GM19372 (cell line): Measurements from ENCODE around the gene FBXL17.

ENCODE experiments used
- ATAC-seq: cut with Tn5 transposase; IDR thresholded peaks from one replicate; pipeline ENCODE4 v1.9.1; 2021; ENCODE audit warnings: mild to moderate bottlenecking, low read depth, moderate library complexity; ENCODE audit not compliant: unreplicated experiment

The FBXL17 gene

GRCh38 chr5:108109059-108109458 lies 272.8 kb downstream of the FBXL17 start:
- no peak for ATAC-seq

- no peak for ATAC-seq
These were observed 277.4 kb downstream of the FBXL17 start for GRCh38 chr5:108104448-108104847.

GRCh38 chr5:108102463-108102862 lies 279.4 kb downstream of the FBXL17 start:
- no peak for ATAC-seq

GRCh38 chr5:108101821-108102220 lies 280.1 kb downstream of the FBXL17 start:
- no peak for ATAC-seq

GRCh38 chr5:108101130-108101529 lies 280.8 kb downstream of the FBXL17 start:
- no peak for ATAC-seq

GRCh38 chr5:108094800-108095199 lies 287.1 kb downstream of the FBXL17 start:
- ATAC-seq, result no peak

- ATAC-seq, result no peak
These were observed 288.7 kb downstream of the FBXL17 start for GRCh38 chr5:108093186-108093585.

GRCh38 chr5:108090946-108091345 lies 291.0 kb downstream of the FBXL17 start:
- no peak for ATAC-seq

- ATAC-seq, result no peak
These were observed 297.8 kb downstream of the FBXL17 start for GRCh38 chr5:108084105-108084504.

GRCh38 chr5:108083232-108083631 lies 298.7 kb downstream of the FBXL17 start:
- no peak for ATAC-seq

GRCh38 chr5:108081707-108082106 lies 300.2 kb downstream of the FBXL17 start:
- no peak for ATAC-seq

GRCh38 chr5:108079753-108080152 lies 302.1 kb downstream of the FBXL17 start:
- ATAC-seq, result no peak

- ATAC-seq, result no peak
These were observed 303.0 kb downstream of the FBXL17 start for GRCh38 chr5:108078882-108079281.

- ATAC-seq, result no peak
These were observed 303.6 kb downstream of the FBXL17 start for GRCh38 chr5:108078345-108078744.

- ATAC-seq, result no peak
These were observed 307.3 kb downstream of the FBXL17 start for GRCh38 chr5:108074626-108075025.

- ATAC-seq, result no peak
These were observed 317.6 kb downstream of the FBXL17 start for GRCh38 chr5:108064302-108064701.

- ATAC-seq, result no peak
These were observed 320.0 kb downstream of the FBXL17 start for GRCh38 chr5:108061941-108062340.

GRCh38 chr5:108060340-108060739 lies 321.6 kb downstream of the FBXL17 start:
- ATAC-seq, result no peak

GRCh38 chr5:108059334-108059733 lies 322.6 kb downstream of the FBXL17 start:
- no peak for ATAC-seq

- no peak for ATAC-seq
These were observed 327.5 kb downstream of the FBXL17 start for GRCh38 chr5:108054349-108054748.

- ATAC-seq, result no peak
These were observed 334.8 kb downstream of the FBXL17 start for GRCh38 chr5:108046955-108047670.

GRCh38 chr5:108036482-108036881 lies 345.4 kb downstream of the FBXL17 start:
- no peak for ATAC-seq

- ATAC-seq, result no peak
These were observed 353.0 kb downstream of the FBXL17 start for GRCh38 chr5:108028883-108029282.
